Suprapubic skin (tissue), 3 donors: ENCODE data around the gene LPP.

Experiments used
- CTCF ChIP-seq, 2 donors: fragments of 200-600 bp in 1 of 2; fragments of 450-650 bp in 1 of 2; sonication (generic) in 1 of 2; IDR thresholded peaks; one replicate each; pipeline ENCODE4 v1.5.1; 2016 to 2019; ENCODE audit warnings: antibody characterized with exemption in 2 of 2, mild to moderate bottlenecking in 1 of 2, moderate library complexity in 1 of 2
- POLR2AphosphoS5 ChIP-seq, 3 donors: sonication (generic); formaldehyde crosslinking; IDR thresholded peaks; one replicate each; pipeline ENCODE4 v1.6.1; 2017; ENCODE audit warnings: antibody characterized with exemption in 3 of 3

GRCh38 chr3:188829576-188829975 is 675.6 kb downstream of the LPP start:
- no peak for TF ChIP-seq CTCF (IDR thresholded peaks at IDR 0.05)
- TF ChIP-seq POLR2AphosphoS5 (IDR thresholded peaks at IDR 0.05) = no peak
